SK-N-SH (cell line): ENCODE data around the gene CEP57L1. TPM values are rescaled to one million over a fixed set of nuclear protein-coding genes. Genes with fewer than 3 reads are reported as not detected.

Experiments
- CTCF ChIA-PET: fragments of 300-600, 350-600 bp; formaldehyde crosslinking; extraction: SDS; loops from one replicate; lab custom pipeline; 2021; lab: Yijun Ruan, JAX
- POLR2A ChIA-PET: fragments of 350-600 bp; sonication (Branson Sonifier 250); formaldehyde crosslinking; extraction: SDS; loops from one replicate; lab custom pipeline; 2020; ENCODE audit warnings: antibody characterized with exemption, inconsistent platforms; lab: Yijun Ruan, JAX
- DNase-seq: peaks from one replicate; pipeline ENCODE4 v3.0.0; 2012
- H2AFZ ChIP-seq: fragments of 200-600 bp; sonication (generic); 2 replicates; pipeline ENCODE4 v1.8.1; 2016; ENCODE audit warnings: antibody characterized with exemption, mild to moderate bottlenecking, low read depth
- H3F3A ChIP-seq: fragments of 200-600 bp; sonication (generic); replicated peaks from 2 replicates; pipeline ENCODE3; 2016; ENCODE audit warnings: antibody characterized with exemption, mild to moderate bottlenecking; ENCODE audit not compliant: insufficient read depth
- H3K27ac ChIP-seq, 2 experiments: fragments of 200-500 bp in 1 of 2; fragments of 200-600 bp in 1 of 2; sonication (Bioruptor generic) in 1 of 2; sonication (generic), shearing (Covaris generic) in 1 of 2; 2 replicates each; pipeline versions ENCODE4 v1.5.1 to v1.6.1; 2014 to 2016; ENCODE audit warnings: low read depth in 2 of 2, inconsistent platforms in 1 of 2, low read length in 1 of 2, mild to moderate bottlenecking in 1 of 2, mixed read lengths in 1 of 2
- H3K27me3 ChIP-seq: fragments of 200-600 bp; sonication (generic), shearing (Covaris generic); 2 replicates; pipeline ENCODE4 v1.6.1; 2016; ENCODE audit warnings: mixed run types; ENCODE audit not compliant: insufficient read depth
- H3K36me3 ChIP-seq, 2 experiments: fragments of 200-500 bp in 1 of 2; fragments of 200-600 bp in 1 of 2; sonication (Bioruptor generic) in 1 of 2; sonication (generic) in 1 of 2; replicated peaks in 1 of 2; 2 replicates each; pipeline versions ENCODE3 to v1.5.1; 2014 to 2016; ENCODE audit warnings: low read length in 1 of 2, mild to moderate bottlenecking in 1 of 2; ENCODE audit not compliant: insufficient read depth in 2 of 2, control insufficient read depth in 1 of 2
- H3K4me1 ChIP-seq, 2 experiments: fragments of 200-500 bp in 1 of 2; fragments of 200-600 bp in 1 of 2; sonication (Bioruptor generic) in 1 of 2; sonication (generic), shearing (Covaris generic) in 1 of 2; 2 replicates each; pipeline versions ENCODE4 v1.5.1 to v1.6.1; 2014 to 2016; ENCODE audit warnings: low read depth in 1 of 2, low read length in 1 of 2, mixed run types in 1 of 2; ENCODE audit not compliant: insufficient read depth in 2 of 2, control insufficient read depth in 1 of 2
- H3K4me2 ChIP-seq: fragments of 200-600 bp; sonication (generic), shearing (Covaris generic); 2 replicates; pipeline ENCODE4 v1.6.1; 2017; ENCODE audit warnings: mixed run types
- H3K4me3 ChIP-seq, 2 experiments: fragments of 200-500 bp in 1 of 2; fragments of 200-600 bp in 1 of 2; sonication (Bioruptor generic) in 1 of 2; sonication (generic), shearing (Covaris generic) in 1 of 2; 2 replicates each; pipeline versions ENCODE4 v1.5.1 to v1.8.1; 2014 to 2016; ENCODE audit warnings: low read depth in 2 of 2, inconsistent platforms in 1 of 2, low read length in 1 of 2, mild to moderate bottlenecking in 1 of 2, mixed read lengths in 1 of 2, moderate library complexity in 1 of 2
- H3K79me2 ChIP-seq: fragments of 200-600 bp; sonication (generic); 2 replicates; pipeline ENCODE4 v1.8.1; 2017; ENCODE audit warnings: mild to moderate bottlenecking; ENCODE audit not compliant: insufficient read depth
- H3K9ac ChIP-seq: fragments of 200-600 bp; sonication (generic); 2 replicates; pipeline ENCODE4 v1.6.1; 2017; ENCODE audit warnings: mixed run types
- H3K9me2 ChIP-seq: fragments of 200-600 bp; sonication (generic); 2 replicates; pipeline ENCODE4 v1.6.1; 2017; ENCODE audit warnings: mixed run types
- H3K9me3 ChIP-seq: fragments of 200-600 bp; sonication (generic); 2 replicates; pipeline ENCODE4 v1.6.1; 2017; ENCODE audit warnings: mixed run types, mild to moderate bottlenecking, moderate library complexity
- H4K20me1 ChIP-seq: fragments of 200-600 bp; sonication (generic); 2 replicates; pipeline ENCODE4 v1.6.1; 2017; ENCODE audit warnings: mild to moderate bottlenecking, mixed run types; ENCODE audit not compliant: insufficient read depth
- CHD2 ChIP-seq: fragments of 150-350 bp; IDR thresholded peaks from 2 replicates; pipeline ENCODE4 v1.6.1; 2018; ENCODE audit warnings: low read length; ENCODE audit not compliant: partially characterized antibody
- CTCF ChIP-seq: fragments of 200-600 bp; sonication (generic); IDR thresholded peaks from 2 replicates; pipeline ENCODE4 v1.6.1; 2017; ENCODE audit warnings: antibody characterized with exemption, mild to moderate bottlenecking, moderate library complexity
- ELF1 ChIP-seq: IDR thresholded peaks from 2 replicates; pipeline ENCODE4 v1.4.0; 2012
- FOXJ3 ChIP-seq: sonication (generic); formaldehyde crosslinking; IDR thresholded peaks from 2 replicates; pipeline ENCODE4 v1.5.1; 2020; ENCODE audit warnings: mild to moderate bottlenecking, missing genetic modification reagents
- FOXM1 ChIP-seq: IDR thresholded peaks from 2 replicates; pipeline ENCODE4 v1.4.0; 2012; ENCODE audit warnings: low read depth, mild to moderate bottlenecking
- GATA2 ChIP-seq: sonication (generic); formaldehyde crosslinking; IDR thresholded peaks from 2 replicates; pipeline ENCODE4 v1.5.0; 2020; ENCODE audit warnings: mild to moderate bottlenecking, missing genetic modification reagents
- NFIC ChIP-seq: IDR thresholded peaks from 2 replicates; pipeline ENCODE4 v1.4.0; 2012; ENCODE audit warnings: borderline replicate concordance
- RCOR1 ChIP-seq: fragments of 150-350 bp; IDR thresholded peaks from 2 replicates; pipeline ENCODE4 v1.6.1; 2017; ENCODE audit warnings: antibody characterized with exemption, low read length
- RXRA ChIP-seq: IDR thresholded peaks from 2 replicates; pipeline ENCODE4 v1.4.0; 2012; ENCODE audit warnings: low read depth, mild to moderate bottlenecking, borderline replicate concordance
- SIN3A ChIP-seq: IDR thresholded peaks from 2 replicates; pipeline ENCODE4 v1.6.1; 2012; ENCODE audit warnings: low read depth, mild to moderate bottlenecking, low read length, moderate library complexity, borderline replicate concordance
- TAF1 ChIP-seq: IDR thresholded peaks from 2 replicates; pipeline ENCODE4 v1.6.1; 2012; ENCODE audit warnings: low read depth, mild to moderate bottlenecking, low read length, moderate library complexity, borderline replicate concordance
- TCF12 ChIP-seq: IDR thresholded peaks from 2 replicates; pipeline ENCODE4 v1.4.0; 2012
- TEAD4 ChIP-seq: IDR thresholded peaks from 2 replicates; pipeline ENCODE4 v1.4.0; 2012; ENCODE audit warnings: mild to moderate bottlenecking, borderline replicate concordance; ENCODE audit not compliant: insufficient read depth
- USF2 ChIP-seq: fragments of 150-350 bp; IDR thresholded peaks from 2 replicates; pipeline ENCODE4 v1.6.1; 2017; ENCODE audit warnings: antibody characterized with exemption, low read length, low read depth, borderline replicate concordance
- WGBS: methylation state at CpG from one replicate; pipeline ENCODE4 v1.1.6; 2017; ENCODE audit warnings: low lambda C conversion rate; 5-methylcytosine and 5-hydroxymethylcytosine counted together
- polyA plus RNA-seq, 3 experiments: library from polyadenylated mRNA; depleted of rRNA; stranded (reverse); fragments of >200 nt; gene quantifications; 2 replicates each; pipeline ENCODE4 v1.2.3, GENCODE V29; 2012
- TF ChIP-seq, protein P1 (sequence below): IDR thresholded peaks from 2 replicates; pipeline ENCODE4; 2012
- TF ChIP-seq, protein P2 (sequence below): IDR thresholded peaks from 2 replicates; pipeline ENCODE4 v1.6.1; 2012; ENCODE audit warnings: mild to moderate bottlenecking, low read depth, low read length, moderate library complexity

Gene CEP57L1
- polyA plus RNA-seq, 1 of the 3 experiments (the other 2 are of a cell fraction) = 7.3 TPM

DNA sequence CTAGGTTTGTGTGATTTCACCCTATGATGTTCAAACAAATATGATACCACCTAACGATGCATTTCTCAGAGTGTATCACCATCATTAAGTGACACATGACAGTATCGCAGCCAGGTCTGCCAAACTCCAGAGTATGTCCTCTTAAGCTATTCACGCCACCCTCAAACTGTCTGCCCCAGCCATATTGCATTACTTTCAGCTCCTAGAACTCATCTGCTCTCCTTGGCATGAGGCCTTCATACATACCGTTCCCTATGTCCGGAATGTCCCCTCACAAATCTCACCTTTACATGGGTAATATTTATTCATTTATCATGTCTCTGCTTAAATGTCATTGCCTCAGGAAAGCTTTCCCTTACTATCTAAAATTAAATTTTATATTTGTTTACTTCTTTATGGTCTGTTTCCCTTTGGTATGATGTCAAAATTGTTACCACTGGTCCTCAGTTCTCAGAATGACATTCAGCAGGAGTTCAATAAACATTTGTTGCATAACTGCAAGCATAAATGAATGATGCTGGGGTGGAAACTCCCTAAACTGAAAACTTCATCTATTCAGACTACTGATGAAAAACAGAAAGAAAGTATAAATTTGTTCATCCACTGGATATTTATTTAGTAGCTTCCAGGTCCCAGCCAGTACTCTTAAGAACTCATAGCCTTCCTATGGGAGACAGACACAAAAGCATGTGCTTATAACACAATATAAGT lies 3.8 kb upstream of the CEP57L1 start (continued):
- TF ChIP-seq TAF1 (no peak), NFIC (no peak), TEAD4 (no peak), USF2 (no peak), RCOR1 (no peak)

- no peak overlapping the region for H3K27ac ChIP-seq
- H3F3A ChIP-seq = peaks cover 5% of the 10 kb centered on the region
- ChIA-PET POLR2A (no interaction called here), CTCF (interaction anchor here (2.0 kb wide), 1 partner anchor 19 kb away, joined by 10 read pairs; no protein-coding TSS in a partner anchor)
- peaks cover 62% of the 10 kb centered on the region for H3K79me2 ChIP-seq
- DNase-seq = no peak
- TF ChIP-seq, protein P1, sequence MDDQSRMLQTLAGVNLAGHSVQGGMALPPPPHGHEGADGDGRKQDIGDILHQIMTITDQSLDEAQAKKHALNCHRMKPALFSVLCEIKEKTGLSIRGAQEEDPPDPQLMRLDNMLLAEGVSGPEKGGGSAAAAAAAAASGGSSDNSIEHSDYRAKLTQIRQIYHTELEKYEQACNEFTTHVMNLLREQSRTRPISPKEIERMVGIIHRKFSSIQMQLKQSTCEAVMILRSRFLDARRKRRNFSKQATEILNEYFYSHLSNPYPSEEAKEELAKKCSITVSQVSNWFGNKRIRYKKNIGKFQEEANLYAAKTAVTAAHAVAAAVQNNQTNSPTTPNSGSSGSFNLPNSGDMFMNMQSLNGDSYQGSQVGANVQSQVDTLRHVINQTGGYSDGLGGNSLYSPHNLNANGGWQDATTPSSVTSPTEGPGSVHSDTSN = no peak
- TF ChIP-seq SIN3A = no peak
- no peak for TF ChIP-seq RCOR1
- no peak for TF ChIP-seq NFIC
- TF ChIP-seq CTCF = no peak
- no peak for TF ChIP-seq TCF12
- no peak for TF ChIP-seq RXRA
- TF ChIP-seq CHD2 = no peak
- no peak for TF ChIP-seq ELF1
- TF ChIP-seq FOXJ3 (CRISPR knock-in tag) = no peak
- TF ChIP-seq, protein P2, sequence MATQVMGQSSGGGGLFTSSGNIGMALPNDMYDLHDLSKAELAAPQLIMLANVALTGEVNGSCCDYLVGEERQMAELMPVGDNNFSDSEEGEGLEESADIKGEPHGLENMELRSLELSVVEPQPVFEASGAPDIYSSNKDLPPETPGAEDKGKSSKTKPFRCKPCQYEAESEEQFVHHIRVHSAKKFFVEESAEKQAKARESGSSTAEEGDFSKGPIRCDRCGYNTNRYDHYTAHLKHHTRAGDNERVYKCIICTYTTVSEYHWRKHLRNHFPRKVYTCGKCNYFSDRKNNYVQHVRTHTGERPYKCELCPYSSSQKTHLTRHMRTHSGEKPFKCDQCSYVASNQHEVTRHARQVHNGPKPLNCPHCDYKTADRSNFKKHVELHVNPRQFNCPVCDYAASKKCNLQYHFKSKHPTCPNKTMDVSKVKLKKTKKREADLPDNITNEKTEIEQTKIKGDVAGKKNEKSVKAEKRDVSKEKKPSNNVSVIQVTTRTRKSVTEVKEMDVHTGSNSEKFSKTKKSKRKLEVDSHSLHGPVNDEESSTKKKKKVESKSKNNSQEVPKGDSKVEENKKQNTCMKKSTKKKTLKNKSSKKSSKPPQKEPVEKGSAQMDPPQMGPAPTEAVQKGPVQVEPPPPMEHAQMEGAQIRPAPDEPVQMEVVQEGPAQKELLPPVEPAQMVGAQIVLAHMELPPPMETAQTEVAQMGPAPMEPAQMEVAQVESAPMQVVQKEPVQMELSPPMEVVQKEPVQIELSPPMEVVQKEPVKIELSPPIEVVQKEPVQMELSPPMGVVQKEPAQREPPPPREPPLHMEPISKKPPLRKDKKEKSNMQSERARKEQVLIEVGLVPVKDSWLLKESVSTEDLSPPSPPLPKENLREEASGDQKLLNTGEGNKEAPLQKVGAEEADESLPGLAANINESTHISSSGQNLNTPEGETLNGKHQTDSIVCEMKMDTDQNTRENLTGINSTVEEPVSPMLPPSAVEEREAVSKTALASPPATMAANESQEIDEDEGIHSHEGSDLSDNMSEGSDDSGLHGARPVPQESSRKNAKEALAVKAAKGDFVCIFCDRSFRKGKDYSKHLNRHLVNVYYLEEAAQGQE = no peak
- TF ChIP-seq FOXM1 = no peak
- TF ChIP-seq TEAD4 = no peak
- no peak for TF ChIP-seq GATA2 (CRISPR knock-in tag)
- no peak for TF ChIP-seq USF2
- H3K4me3 ChIP-seq = peak overlapping the region; percentile 96; a peak in 2 of 4 replicates
- peak overlapping the region; percentile 82 for H3K4me2 ChIP-seq
- H3K36me3 ChIP-seq = peaks cover 0 to 4% of the 10 kb centered on the region in 2 experiments
- no peaks in the 10 kb centered on the region for H3K27me3 ChIP-seq
- no peak overlapping the region; the same call in 1 of the 2 replicates for H3K9ac ChIP-seq
- peaks cover 5 to 29% of the 10 kb centered on the region in 2 experiments; a peak in 2 of 4 replicates for H3K4me1 ChIP-seq
- no peaks in the 10 kb centered on the region for H3K9me3 ChIP-seq
- H3K9me2 ChIP-seq = no peaks in the 10 kb centered on the region
- H2AFZ ChIP-seq = no peak overlapping the region; the same call in 1 of the 2 replicates
- H4K20me1 ChIP-seq = peaks cover 14% of the 10 kb centered on the region; the same call in 1 of the 2 replicates
- WGBS = 84% methylated on average over 1 of the region's 1 CpG
These were observed 3.2 kb upstream of the CEP57L1 start for GRCh38 chr6:109092074-109092473.
